Ishikawa (cell line): ENCODE measurements around the gene CNOT2.

Source experiments
- CEBPB ChIP-seq: IDR thresholded peaks from 2 replicates; pipeline ENCODE4 v1.6.1; 2012
- CREB1 ChIP-seq: IDR thresholded peaks from 2 replicates; pipeline ENCODE4 v1.6.1; 2012; ENCODE audit warnings: low read depth
- EGR1 ChIP-seq: IDR thresholded peaks from 2 replicates; pipeline ENCODE4 v1.6.1; 2012
- EP300 ChIP-seq: IDR thresholded peaks from 2 replicates; pipeline ENCODE4 v1.6.1; 2012; ENCODE audit warnings: borderline replicate concordance
- FOXM1 ChIP-seq: IDR thresholded peaks from 2 replicates; pipeline ENCODE4 v1.6.1; 2012; ENCODE audit warnings: low read depth, borderline replicate concordance
- NFIC ChIP-seq: IDR thresholded peaks from 2 replicates; pipeline ENCODE4 v1.6.1; 2012
- RAD21 ChIP-seq: IDR thresholded peaks from 2 replicates; pipeline ENCODE4 v1.6.1; 2012; ENCODE audit warnings: low read depth
- TAF1 ChIP-seq: IDR thresholded peaks from 2 replicates; pipeline ENCODE4 v1.6.1; 2012; ENCODE audit warnings: low read depth, mild to moderate bottlenecking
- TCF12 ChIP-seq: IDR thresholded peaks from 2 replicates; pipeline ENCODE4 v1.6.1; 2012; ENCODE audit warnings: low read depth
- TEAD4 ChIP-seq: IDR thresholded peaks from 2 replicates; pipeline ENCODE4 v1.6.1; 2012
- YY1 ChIP-seq: IDR thresholded peaks from 2 replicates; pipeline ENCODE4 v1.6.1; 2012; ENCODE audit warnings: low read depth
- ZBTB7A ChIP-seq: IDR thresholded peaks from 2 replicates; pipeline ENCODE4 v1.6.1; 2012; ENCODE audit warnings: low read depth
- TF ChIP-seq, protein P1 (sequence below): IDR thresholded peaks from 2 replicates; pipeline ENCODE4 v1.6.1; 2012; ENCODE audit warnings: low read depth, mild to moderate bottlenecking
- TF ChIP-seq, protein P2 (sequence below): IDR thresholded peaks from 2 replicates; pipeline ENCODE4 v1.6.1; 2012
- TF ChIP-seq, protein P3 (sequence below): IDR thresholded peaks from 2 replicates; pipeline ENCODE4 v1.6.1; 2012

Gene CNOT2

DNA sequence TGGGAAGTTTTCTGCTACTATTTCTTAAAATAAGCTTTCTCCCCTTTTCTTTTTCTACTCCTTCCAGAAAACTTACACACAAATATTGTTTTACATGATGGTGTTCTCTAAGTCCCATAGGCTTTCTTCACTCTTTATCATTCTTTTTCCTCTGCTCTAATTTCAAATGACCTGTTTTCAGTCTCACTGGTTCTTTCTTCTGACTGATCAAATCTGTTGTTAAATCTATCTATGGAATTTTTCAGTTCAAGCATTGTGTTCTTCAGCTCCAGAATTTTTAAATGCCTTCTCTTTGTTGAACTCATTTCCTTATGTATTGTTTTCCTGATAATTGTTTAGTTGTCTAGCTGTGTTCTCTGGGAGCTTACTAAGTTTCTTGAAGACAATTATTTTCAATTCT is 29.5 kb upstream of the CNOT2 start:
- TF ChIP-seq EGR1: no peak
- TF ChIP-seq TAF1: no peak
- TF ChIP-seq CEBPB: no peak
- TF ChIP-seq EP300: no peak
- no peak for TF ChIP-seq FOXM1
- TF ChIP-seq, protein P1, sequence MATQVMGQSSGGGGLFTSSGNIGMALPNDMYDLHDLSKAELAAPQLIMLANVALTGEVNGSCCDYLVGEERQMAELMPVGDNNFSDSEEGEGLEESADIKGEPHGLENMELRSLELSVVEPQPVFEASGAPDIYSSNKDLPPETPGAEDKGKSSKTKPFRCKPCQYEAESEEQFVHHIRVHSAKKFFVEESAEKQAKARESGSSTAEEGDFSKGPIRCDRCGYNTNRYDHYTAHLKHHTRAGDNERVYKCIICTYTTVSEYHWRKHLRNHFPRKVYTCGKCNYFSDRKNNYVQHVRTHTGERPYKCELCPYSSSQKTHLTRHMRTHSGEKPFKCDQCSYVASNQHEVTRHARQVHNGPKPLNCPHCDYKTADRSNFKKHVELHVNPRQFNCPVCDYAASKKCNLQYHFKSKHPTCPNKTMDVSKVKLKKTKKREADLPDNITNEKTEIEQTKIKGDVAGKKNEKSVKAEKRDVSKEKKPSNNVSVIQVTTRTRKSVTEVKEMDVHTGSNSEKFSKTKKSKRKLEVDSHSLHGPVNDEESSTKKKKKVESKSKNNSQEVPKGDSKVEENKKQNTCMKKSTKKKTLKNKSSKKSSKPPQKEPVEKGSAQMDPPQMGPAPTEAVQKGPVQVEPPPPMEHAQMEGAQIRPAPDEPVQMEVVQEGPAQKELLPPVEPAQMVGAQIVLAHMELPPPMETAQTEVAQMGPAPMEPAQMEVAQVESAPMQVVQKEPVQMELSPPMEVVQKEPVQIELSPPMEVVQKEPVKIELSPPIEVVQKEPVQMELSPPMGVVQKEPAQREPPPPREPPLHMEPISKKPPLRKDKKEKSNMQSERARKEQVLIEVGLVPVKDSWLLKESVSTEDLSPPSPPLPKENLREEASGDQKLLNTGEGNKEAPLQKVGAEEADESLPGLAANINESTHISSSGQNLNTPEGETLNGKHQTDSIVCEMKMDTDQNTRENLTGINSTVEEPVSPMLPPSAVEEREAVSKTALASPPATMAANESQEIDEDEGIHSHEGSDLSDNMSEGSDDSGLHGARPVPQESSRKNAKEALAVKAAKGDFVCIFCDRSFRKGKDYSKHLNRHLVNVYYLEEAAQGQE: no peak
- TF ChIP-seq YY1: no peak
- TF ChIP-seq CREB1: no peak

DNA sequence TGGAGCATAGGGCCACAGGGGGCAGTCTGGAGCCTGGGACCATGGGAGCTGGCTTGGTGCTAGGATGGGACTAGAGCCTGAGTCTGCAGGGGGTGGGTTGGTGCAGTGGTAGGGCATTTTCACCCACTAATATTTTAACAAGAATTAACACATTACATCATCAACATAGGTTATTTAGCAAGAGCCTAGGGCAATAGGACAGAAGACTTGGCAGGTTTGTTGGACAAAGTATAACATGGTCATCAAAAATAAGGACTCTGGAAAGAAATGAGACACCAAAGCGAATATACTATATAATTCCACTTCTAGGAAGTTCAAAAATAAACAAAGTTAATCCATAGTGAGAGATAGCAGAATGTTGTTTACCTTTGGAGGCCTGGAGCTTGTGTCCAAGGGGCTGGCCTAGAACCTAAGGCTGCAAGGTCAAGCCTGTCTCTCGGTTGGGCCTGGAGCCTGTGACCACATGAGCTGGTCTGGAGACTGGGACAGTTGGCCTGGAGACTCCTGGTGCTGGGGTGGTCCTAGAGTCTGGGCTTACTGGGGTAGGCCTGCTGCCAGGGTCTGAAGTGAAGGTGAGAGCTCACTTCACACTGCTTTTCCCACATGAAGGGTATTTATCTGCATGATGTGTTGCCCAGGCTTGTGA is 28.1 kb upstream of the CNOT2 start:
- no peak for TF ChIP-seq YY1
- no peak for TF ChIP-seq FOXM1
- no peak for TF ChIP-seq TAF1
- TF ChIP-seq TEAD4: no peak
- no peak for TF ChIP-seq EP300
- TF ChIP-seq CREB1: no peak
- no peak for TF ChIP-seq NFIC
- no peak for TF ChIP-seq TCF12
- TF ChIP-seq, protein P2, sequence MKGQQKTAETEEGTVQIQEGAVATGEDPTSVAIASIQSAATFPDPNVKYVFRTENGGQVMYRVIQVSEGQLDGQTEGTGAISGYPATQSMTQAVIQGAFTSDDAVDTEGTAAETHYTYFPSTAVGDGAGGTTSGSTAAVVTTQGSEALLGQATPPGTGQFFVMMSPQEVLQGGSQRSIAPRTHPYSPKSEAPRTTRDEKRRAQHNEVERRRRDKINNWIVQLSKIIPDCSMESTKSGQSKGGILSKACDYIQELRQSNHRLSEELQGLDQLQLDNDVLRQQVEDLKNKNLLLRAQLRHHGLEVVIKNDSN: no peak
- TF ChIP-seq CEBPB: no peak
- TF ChIP-seq ZBTB7A: no peak
- TF ChIP-seq, protein P1: no peak
- no peak for TF ChIP-seq EGR1
- TF ChIP-seq RAD21: no peak
- TF ChIP-seq, protein P3, sequence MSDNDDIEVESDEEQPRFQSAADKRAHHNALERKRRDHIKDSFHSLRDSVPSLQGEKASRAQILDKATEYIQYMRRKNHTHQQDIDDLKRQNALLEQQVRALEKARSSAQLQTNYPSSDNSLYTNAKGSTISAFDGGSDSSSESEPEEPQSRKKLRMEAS: no peak

DNA sequence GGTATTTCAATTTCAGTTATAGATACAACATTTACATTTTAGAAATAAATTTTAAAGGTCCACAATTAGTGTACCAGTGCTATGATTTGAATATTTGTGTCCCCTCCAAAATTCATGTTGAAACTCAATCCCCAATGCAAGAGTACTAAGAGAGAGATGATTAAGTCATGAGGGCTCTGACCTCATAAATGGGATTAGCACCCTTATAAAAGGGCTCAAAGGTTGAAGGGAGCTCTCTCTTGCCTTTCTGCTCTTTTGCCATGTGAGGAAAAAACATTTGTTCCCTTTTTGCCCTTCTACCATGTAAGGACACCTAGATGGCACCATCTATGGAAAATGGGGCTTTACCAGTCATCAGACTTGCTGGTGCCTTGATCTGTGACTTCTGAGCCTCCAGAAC is 25.8 kb upstream of the CNOT2 start:
- TF ChIP-seq, protein P3: no peak
- TF ChIP-seq, protein P1: no peak
- TF ChIP-seq RAD21 (no peak), EGR1 (no peak), ZBTB7A (no peak), CREB1 (no peak), TEAD4 (no peak), CEBPB (no peak), EP300 (no peak), TCF12 (no peak), NFIC (no peak), YY1 (no peak), TAF1 (no peak), FOXM1 (no peak)
- TF ChIP-seq, protein P2: no peak

DNA sequence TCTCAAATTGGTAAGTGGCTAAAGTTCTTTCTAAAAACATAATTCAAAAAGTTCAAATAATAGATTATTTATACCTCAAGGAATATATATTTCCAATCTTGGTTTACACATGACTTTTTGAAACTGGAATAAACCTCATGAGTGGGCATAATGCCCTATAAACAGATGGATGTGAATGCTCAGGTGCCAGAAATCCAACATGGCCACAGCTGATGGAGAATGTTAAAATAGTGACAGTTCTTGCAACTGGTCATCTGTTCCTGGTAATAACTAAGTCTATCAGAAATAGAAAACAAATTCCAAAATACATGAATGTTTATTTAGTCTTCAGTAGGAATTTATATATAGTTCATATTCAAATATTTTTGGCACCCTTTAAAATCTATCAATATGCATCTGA is 21.6 kb upstream of the CNOT2 start:
- TF ChIP-seq EP300 (no peak), YY1 (no peak), CREB1 (no peak), CEBPB (no peak), ZBTB7A (no peak), TAF1 (no peak), NFIC (no peak), FOXM1 (no peak), TCF12 (no peak), EGR1 (no peak), TEAD4 (no peak), RAD21 (no peak)
- TF ChIP-seq, protein P1: no peak
- TF ChIP-seq, protein P3: no peak
- TF ChIP-seq, protein P2: no peak
